Measurements from ENCODE around the gene VENTX.

Gene VENTX

GRCh38 chr10:133281628-133282372, 44.1 kb downstream of the VENTX start:
- DNase-seq (ENCODE audit: low read depth), result no peak
- H3K4me3 ChIP-seq (replicated peaks; ENCODE audit: low read depth, low read length), result no peak overlapping the region
- TF ChIP-seq CTCF (IDR thresholded peaks at IDR 0.05; ENCODE audit: low read length, missing control alignments), result no peak

- TF ChIP-seq CTCF (IDR thresholded peaks at IDR 0.05; ENCODE audit: low read length, missing control alignments), result no peak
- H3K4me3 ChIP-seq (replicated peaks; ENCODE audit: low read depth, low read length), result no peak overlapping the region
- DNase-seq (ENCODE audit: low read depth), result no peak
These were observed 45.3 kb downstream of the VENTX start for GRCh38 chr10:133282846-133283390.

- no peak for DNase-seq (ENCODE audit: low read depth)
- no peak overlapping the region for H3K4me3 ChIP-seq (replicated peaks; ENCODE audit: low read depth, low read length)
- TF ChIP-seq CTCF (IDR thresholded peaks at IDR 0.05; ENCODE audit: low read length, missing control alignments), result no peak
These were observed 46.3 kb downstream of the VENTX start for GRCh38 chr10:133283931-133284330.

GRCh38 chr10:133285217-133285616, 47.6 kb downstream of the VENTX start:
- H3K4me3 ChIP-seq (replicated peaks; ENCODE audit: low read depth, low read length), result no peak overlapping the region
- no peak for TF ChIP-seq CTCF (IDR thresholded peaks at IDR 0.05; ENCODE audit: low read length, missing control alignments)
- no peak for DNase-seq (ENCODE audit: low read depth)

GRCh38 chr10:133286366-133286765, 48.7 kb downstream of the VENTX start:
- DNase-seq (ENCODE audit: low read depth), result no peak
- no peak for TF ChIP-seq CTCF (IDR thresholded peaks at IDR 0.05; ENCODE audit: low read length, missing control alignments)
- H3K4me3 ChIP-seq (replicated peaks; ENCODE audit: low read depth, low read length), result no peak overlapping the region

GRCh38 chr10:133287832-133288500, 50.3 kb downstream of the VENTX start:
- H3K4me3 ChIP-seq (replicated peaks; ENCODE audit: low read depth, low read length), result no peak overlapping the region
- DNase-seq (ENCODE audit: low read depth), result no peak
- TF ChIP-seq CTCF (IDR thresholded peaks at IDR 0.05; ENCODE audit: low read length, missing control alignments), result no peak
